ENCODE data around the gene IGSF3.

Gene IGSF3

GRCh38 chr1:116532671-116533428, 134.7 kb downstream of the IGSF3 start:
- H3K79me2 ChIP-seq (ENCODE audit: low read length), result peaks cover 16% of the 10 kb centered on the region
- H3K9ac ChIP-seq (ENCODE audit: low read length), result no peak overlapping the region
- no peaks in the 10 kb centered on the region; the same call in 1 of the 2 replicates for H3K36me3 ChIP-seq (replicated peaks; ENCODE audit: insufficient read depth, low read length)

GRCh38 chr1:116531917-116532316, 135.6 kb downstream of the IGSF3 start:
- H3K27me3 ChIP-seq (replicated peaks; ENCODE audit: insufficient read depth, low read length), result no peaks in the 10 kb centered on the region
- H4K20me1 ChIP-seq (ENCODE audit: insufficient read depth, low read length), result no peaks in the 10 kb centered on the region
- no peak overlapping the region for H3K27ac ChIP-seq (ENCODE audit: low read length)
- H3K36me3 ChIP-seq (replicated peaks; ENCODE audit: insufficient read depth, low read length), result no peaks in the 10 kb centered on the region; the same call in 1 of the 2 replicates
- H3F3A ChIP-seq (ENCODE audit: insufficient read depth, low read length), result no peaks in the 10 kb centered on the region
- no peak overlapping the region for H3K9ac ChIP-seq (ENCODE audit: low read length)
- no peak for DNase-seq
- no peak overlapping the region for H2AFZ ChIP-seq (ENCODE audit: low read length)
- TF ChIP-seq EZH2phosphoT487 (IDR thresholded peaks at IDR 0.05; ENCODE audit: low read length), result no peak
- TF ChIP-seq EZH2 (optimal IDR thresholded peaks at IDR 0.05; ENCODE audit: low read depth, low read length), result no peak
- no peak for TF ChIP-seq CTCF (IDR thresholded peaks at IDR 0.05; ENCODE audit: low read length)
- no peaks in the 10 kb centered on the region for H3K4me1 ChIP-seq (ENCODE audit: low read length)
- peaks cover 6% of the 10 kb centered on the region for H3K79me2 ChIP-seq (ENCODE audit: low read length)
- no peak overlapping the region for H3K4me2 ChIP-seq (ENCODE audit: low read depth, low read length)
- H3K9me3 ChIP-seq (replicated peaks; ENCODE audit: insufficient read depth, low read length), result no peaks in the 10 kb centered on the region
- no peak overlapping the region for H3K4me3 ChIP-seq (ENCODE audit: low read length)
- no peaks in the 10 kb centered on the region for H3K9me2 ChIP-seq (replicated peaks; ENCODE audit: insufficient read depth, low read length)

More at GRCh38 chr1:116532671-116533428, 134.7 kb downstream of the IGSF3 start:
- no peaks in the 10 kb centered on the region for H3K9me2 ChIP-seq (replicated peaks; ENCODE audit: insufficient read depth, low read length)
- H3K9me3 ChIP-seq (replicated peaks; ENCODE audit: insufficient read depth, low read length), result no peaks in the 10 kb centered on the region
- no peaks in the 10 kb centered on the region for H4K20me1 ChIP-seq (ENCODE audit: insufficient read depth, low read length)
- no peaks in the 10 kb centered on the region for H3K4me1 ChIP-seq (ENCODE audit: low read length)
- no peak overlapping the region for H3K27ac ChIP-seq (ENCODE audit: low read length)
- DNase-seq, result no peak
- no peak overlapping the region for H2AFZ ChIP-seq (ENCODE audit: low read length)
- TF ChIP-seq CTCF (IDR thresholded peaks at IDR 0.05; ENCODE audit: low read length) (no peak), EZH2phosphoT487 (IDR thresholded peaks at IDR 0.05; ENCODE audit: low read length) (no peak), EZH2 (optimal IDR thresholded peaks at IDR 0.05; ENCODE audit: low read depth, low read length) (no peak)
- no peaks in the 10 kb centered on the region for H3F3A ChIP-seq (ENCODE audit: insufficient read depth, low read length)
- H3K4me3 ChIP-seq (ENCODE audit: low read length), result no peak overlapping the region
- H3K4me2 ChIP-seq (ENCODE audit: low read depth, low read length), result no peak overlapping the region
- no peaks in the 10 kb centered on the region for H3K27me3 ChIP-seq (replicated peaks; ENCODE audit: insufficient read depth, low read length)

- Histone ChIP-seq H3K9me2 (replicated peaks; ENCODE audit: insufficient read depth, low read length) (no peaks in the 10 kb centered on the region), H3K4me3 (ENCODE audit: low read length) (no peak overlapping the region), H3F3A (ENCODE audit: insufficient read depth, low read length) (no peaks in the 10 kb centered on the region), H3K4me2 (ENCODE audit: low read depth, low read length) (no peak overlapping the region), H3K27ac (ENCODE audit: low read length) (no peak overlapping the region), H3K9ac (ENCODE audit: low read length) (no peak overlapping the region), H4K20me1 (ENCODE audit: insufficient read depth, low read length) (no peaks in the 10 kb centered on the region), H3K4me1 (ENCODE audit: low read length) (no peaks in the 10 kb centered on the region), H3K36me3 (replicated peaks; ENCODE audit: insufficient read depth, low read length) (no peaks in the 10 kb centered on the region; the same call in 1 of the 2 replicates), H3K27me3 (replicated peaks; ENCODE audit: insufficient read depth, low read length) (no peaks in the 10 kb centered on the region), H3K9me3 (replicated peaks; ENCODE audit: insufficient read depth, low read length) (no peaks in the 10 kb centered on the region), H3K79me2 (ENCODE audit: low read length) (peaks cover 2% of the 10 kb centered on the region; the same call in 1 of the 2 replicates), H2AFZ (ENCODE audit: low read length) (no peak overlapping the region)
- no peak for DNase-seq
- TF ChIP-seq CTCF (IDR thresholded peaks at IDR 0.05; ENCODE audit: low read length) (no peak), EZH2 (optimal IDR thresholded peaks at IDR 0.05; ENCODE audit: low read depth, low read length) (no peak), EZH2phosphoT487 (IDR thresholded peaks at IDR 0.05; ENCODE audit: low read length) (no peak)
These were observed 137.9 kb downstream of the IGSF3 start for GRCh38 chr1:116529681-116530080.

Measured in MM.1S (cell line).